HT1080 (cell line): Measurements from ENCODE around the gene PLCL2. TPM values are rescaled to one million over a fixed set of nuclear protein-coding genes. Genes with fewer than 3 reads are reported as not detected.

Source experiments
- DNase-seq: peaks from one replicate; pipeline ENCODE4 v3.0.0-alpha.2; 2015; ENCODE audit warnings: low read depth
- total RNA-seq: library from RNA; depleted of rRNA; stranded (reverse); fragments of >200 nt; shearing (Covaris generic); gene quantifications from 2 replicates; pipeline ENCODE4 v1.2.3, GENCODE V29; 2014

Gene PLCL2
- total RNA-seq, 1 experiment from 2014 or later, result 11.5 TPM

DNA sequence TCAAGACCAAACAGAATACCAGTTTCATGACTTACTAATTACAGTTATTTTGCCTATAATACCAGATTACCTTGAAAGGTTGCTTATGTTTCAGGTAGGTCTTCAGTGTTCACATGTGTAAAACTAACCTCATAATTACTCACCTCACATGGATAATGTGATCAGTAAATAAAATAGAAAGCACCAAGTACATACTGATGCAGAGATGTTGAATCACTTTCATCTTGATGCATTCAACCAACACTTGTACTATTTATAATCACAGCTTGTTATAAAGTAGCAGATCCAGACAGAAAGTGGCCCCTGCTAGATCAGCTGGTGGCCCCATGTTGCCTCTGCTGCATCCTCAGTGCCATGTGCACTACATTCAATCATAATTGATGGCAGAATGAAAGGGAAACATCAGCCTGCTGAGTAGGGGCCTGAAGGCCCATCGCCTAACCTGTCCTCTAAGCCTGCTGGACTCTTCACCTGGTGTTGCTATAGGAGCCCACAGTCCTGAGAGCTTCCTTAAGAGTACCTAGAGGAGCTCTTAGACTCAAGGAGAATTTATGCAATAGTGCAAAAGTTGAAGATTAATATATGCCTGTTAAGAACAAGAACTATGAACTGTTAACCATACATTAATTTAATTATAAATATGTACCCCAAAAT lies 154.3 kb downstream of the PLCL2 start:
- no peak for DNase-seq

DNA sequence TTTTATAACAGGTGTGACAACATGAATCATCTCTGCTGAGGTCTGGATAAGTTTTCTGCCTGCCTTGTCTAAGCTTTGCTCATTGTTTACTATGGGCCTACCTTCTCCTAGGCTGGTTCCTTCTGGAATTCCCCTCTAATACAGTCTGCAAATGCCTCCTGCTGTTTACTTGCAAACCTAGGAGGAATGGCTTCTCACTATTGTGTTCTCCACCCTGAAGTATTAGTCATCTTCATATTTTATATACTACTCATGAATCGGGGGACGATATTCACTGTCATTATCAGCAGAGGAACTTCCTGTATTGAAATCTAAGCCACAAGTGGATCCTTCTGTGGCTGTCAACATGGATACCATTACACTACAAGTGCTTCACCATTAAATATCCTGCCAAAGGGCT lies 154.8 kb downstream of the PLCL2 start:
- DNase-seq, result peak; percentile 97

DNA sequence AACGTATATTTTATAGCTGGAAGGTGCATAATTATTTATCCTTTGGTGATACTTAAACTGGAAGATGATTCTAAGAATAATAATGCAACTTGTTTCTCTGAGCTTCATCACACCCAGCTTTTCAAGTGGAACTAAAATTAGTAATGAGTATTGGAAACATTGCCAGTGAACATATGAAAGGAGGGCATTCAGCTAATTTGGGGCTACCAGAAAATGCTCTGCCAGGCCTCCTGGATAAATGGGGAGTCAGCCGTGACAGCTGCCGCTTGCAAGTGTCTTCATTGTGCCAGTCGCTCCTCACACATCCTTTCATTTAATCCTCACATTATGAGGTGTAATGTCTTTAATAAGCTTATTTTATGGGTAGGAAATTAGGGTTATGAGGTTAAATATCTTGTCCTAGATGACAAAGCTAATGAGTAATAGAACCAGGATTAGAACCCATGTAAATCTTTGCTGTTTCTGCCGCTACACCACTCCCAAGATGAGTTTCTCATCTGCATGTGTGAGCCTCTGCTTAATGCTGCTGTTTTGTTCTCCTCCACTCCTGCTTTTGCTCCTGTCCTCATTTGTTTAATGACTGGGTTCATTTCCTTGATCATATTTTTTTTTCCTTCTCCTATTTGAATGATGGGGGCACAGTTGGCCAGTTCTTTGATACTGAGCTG lies 155.7 kb downstream of the PLCL2 start:
- DNase-seq, result no peak

DNA sequence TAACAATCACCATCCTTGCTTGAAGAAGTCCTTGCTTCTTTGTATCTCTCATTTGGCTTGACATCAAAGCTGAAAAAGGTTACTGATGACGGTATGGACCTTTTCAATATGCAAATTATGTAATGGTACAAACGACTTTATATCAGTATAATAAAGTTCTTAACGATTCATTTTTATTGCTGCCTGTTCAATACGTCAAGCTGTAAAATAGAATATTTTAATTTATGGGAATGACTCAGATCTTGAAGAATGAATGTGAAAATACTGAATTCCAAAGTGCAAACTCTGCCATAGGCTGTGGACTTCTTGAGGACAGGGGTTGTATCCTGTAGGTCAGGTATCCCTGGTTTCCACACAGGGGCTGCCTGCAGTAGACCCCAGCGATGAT lies 156.2 kb downstream of the PLCL2 start:
- DNase-seq, result no peak

DNA sequence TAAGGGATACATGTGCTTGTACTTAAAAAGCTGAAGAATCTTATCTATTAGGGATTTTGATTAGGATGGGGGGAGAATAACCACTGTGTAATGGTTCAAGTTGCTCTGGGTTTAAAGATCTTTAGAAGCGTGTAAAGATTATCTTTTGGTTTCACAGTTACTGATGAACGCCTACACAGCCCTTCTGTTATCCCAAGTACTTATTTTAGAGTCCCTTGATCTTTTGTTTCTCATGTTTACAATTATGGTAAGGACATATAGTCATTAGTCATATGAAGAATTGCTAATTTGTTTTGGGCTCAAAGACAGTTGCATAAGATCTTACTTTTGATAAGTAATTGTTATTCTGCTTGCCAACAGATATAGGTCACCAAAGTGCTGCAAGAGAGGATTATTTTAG lies 160.1 kb downstream of the PLCL2 start:
- no peak for DNase-seq

DNA sequence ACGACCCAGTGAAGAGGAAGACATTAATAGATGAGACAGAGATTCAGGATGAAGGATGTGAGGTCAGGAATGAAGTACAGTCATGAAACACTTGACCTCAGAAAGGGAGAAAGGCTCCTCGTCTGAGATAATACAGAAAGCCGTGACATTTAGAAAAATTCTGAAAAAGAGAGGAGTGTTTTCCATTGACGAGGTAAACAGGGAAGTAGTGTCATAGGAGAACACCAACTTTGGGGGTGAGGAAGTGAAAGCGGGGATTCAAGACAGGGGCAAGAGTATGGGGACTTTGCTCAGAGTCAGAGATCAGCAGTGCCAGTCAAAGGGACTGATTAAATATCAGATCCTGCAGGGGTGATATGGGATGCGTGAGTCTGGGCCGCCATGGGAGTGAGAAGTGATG lies 160.9 kb downstream of the PLCL2 start:
- DNase-seq, result no peak

DNA sequence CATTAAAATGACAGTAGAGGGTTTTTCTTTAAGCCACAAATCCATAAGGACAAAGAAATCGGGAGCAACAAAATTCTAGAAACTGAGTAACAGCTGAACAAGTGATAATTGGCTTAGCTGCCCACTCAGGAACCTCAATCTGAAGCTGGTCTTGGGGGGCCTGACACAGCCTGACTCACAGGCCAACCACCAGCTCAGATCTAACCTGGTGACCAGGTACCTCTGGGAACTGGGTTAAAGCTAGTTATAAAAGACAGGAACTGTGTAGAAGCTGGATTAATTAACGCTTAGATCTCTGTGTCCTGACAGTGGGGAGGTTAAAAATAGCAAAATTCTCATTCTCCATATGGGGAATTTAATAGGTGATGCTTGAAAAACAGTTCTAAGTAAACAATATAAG lies 161.9 kb downstream of the PLCL2 start:
- DNase-seq, result no peak

DNA sequence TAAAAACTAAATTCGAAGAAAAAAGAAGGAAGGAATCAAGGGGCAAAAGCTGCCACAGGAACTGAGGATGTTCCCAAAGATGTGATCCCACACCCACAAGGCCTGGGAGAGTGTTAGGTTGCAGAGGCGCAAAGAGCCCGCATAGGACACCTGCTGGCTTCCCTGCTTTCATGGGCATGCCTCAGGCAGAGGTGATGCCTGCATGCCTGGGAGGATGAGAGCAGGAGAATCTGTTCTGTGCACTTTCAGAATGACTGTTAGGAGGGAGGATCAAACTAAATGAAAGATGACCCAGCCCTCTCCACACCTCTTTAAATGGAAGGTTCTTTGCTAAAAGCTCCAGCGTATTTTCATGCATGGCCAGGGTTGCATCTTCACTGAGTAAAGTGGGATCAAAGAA lies 162.4 kb downstream of the PLCL2 start:
- no peak for DNase-seq

DNA sequence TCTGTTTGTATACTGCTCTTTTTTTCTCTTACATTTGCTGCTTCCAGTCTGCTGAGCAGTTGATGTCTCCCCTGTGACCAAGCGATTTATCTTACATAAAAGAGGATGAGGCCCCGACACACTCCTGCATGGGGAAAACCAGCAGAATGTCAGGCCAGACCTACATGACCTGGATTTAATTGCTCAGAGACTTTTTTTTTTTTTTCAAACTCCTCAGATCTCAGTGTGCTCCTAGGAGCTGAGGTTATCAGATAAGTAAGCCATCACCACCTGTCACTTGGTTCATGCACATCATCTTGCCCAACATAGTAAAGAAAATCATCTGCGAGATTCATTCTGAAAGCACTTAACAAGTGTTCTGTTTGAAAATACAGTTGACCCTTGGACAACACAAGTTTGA lies 163.1 kb downstream of the PLCL2 start:
- DNase-seq, result no peak

DNA sequence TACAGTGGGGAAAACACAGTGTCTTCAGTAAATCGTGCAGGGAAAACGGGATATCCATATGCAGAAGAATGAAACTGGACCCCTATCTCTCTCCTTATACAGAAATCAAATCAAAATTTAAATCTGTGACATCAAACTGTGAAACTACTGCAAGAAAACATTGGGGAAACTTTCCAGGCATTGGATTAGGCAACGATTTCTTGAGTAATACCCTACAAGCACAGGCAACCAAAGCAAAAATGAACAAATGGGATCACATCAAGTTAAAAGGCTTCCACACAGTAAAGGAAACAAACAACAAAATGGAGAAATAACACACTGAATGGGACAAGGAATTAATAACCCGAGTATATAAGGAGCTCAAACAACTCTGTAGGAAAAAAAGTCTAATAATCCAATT lies 165.3 kb downstream of the PLCL2 start:
- no peak for DNase-seq

DNA sequence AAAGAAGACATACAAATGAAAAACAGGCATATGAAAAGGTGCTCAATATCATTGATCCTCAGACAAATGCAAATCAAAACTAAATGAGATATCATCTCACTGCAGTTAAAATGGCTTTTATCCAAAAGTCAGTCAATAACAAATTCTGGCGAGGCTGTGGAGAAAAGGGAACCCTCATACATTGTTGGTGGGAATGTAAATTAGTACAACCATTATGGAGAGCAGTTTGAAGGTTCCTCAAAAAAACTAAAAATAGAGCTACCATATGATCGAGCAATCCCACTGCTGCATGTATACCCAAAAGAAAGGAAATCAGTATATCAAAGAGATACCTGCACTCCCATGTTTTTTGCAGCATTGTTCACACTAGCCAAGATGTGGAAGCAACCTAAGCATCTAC lies 165.8 kb downstream of the PLCL2 start:
- DNase-seq, result no peak

DNA sequence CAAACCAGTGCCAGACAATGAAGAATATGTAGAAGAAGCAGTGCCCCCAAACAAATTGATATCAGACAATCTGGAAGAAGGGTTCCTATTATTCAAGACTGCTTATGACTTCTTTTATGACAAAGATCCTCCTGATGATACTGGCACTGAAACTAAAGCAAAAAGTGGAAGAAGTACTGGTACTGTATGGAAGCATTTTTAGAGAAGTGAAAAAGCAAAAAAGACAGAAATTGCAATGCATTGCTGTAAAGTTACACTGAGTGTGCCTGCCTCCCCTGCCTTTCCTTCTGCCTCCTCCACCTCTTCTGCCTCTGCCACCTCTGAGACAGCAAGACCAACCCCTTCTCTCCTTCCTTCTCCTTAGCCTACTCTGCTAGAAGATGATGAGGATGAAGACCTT lies 167.6 kb downstream of the PLCL2 start:
- DNase-seq, result no peak

DNA sequence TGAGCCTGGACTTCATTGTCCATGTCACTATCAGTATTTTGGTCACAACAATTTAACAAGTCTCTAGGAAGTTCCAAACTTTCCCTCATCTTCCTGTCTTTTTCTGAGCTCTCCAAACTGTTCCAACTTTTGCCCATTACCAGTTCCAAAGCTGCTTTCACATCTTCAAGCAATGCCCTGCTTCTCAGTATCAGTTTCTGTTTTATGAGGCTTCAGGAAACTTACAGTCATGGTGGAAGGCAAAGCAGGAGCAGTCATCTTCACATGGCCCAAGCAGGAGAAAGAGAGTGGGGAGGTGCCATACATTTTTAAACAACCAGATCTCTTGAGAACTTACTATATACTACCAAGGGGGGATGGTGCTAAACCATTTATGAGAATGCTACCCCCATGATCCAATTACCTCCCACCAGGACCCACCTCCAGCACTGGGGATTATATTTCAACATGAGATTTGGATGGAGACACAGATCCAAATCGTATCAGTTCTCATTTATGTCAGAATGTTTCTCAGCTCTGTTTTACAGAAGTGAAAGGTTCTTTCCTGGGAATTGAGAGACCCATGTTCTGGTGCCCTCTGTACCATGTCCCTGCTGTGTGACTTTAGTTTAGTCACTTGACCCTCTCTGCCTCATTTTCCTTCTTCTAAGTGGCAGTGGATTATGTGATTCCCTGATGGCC lies 169.7 kb downstream of the PLCL2 start:
- DNase-seq, result no peak

DNA sequence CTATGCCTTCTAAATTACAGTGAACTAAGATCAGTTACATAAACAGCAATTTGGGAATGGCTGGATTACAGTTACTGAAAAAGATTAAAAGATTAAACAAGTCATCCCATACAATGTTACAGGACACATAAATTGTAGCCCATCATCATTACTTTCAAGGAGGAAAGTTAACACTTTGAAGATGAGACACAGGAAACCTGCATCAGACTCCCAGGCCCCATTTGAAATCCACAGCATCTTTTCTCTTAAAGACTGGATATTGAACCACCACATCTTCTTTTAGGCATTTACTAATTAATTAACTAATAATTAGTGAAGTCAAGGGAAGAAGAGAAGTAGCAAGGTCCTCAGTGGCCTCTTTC lies 170.2 kb downstream of the PLCL2 start:
- no peak for DNase-seq

DNA sequence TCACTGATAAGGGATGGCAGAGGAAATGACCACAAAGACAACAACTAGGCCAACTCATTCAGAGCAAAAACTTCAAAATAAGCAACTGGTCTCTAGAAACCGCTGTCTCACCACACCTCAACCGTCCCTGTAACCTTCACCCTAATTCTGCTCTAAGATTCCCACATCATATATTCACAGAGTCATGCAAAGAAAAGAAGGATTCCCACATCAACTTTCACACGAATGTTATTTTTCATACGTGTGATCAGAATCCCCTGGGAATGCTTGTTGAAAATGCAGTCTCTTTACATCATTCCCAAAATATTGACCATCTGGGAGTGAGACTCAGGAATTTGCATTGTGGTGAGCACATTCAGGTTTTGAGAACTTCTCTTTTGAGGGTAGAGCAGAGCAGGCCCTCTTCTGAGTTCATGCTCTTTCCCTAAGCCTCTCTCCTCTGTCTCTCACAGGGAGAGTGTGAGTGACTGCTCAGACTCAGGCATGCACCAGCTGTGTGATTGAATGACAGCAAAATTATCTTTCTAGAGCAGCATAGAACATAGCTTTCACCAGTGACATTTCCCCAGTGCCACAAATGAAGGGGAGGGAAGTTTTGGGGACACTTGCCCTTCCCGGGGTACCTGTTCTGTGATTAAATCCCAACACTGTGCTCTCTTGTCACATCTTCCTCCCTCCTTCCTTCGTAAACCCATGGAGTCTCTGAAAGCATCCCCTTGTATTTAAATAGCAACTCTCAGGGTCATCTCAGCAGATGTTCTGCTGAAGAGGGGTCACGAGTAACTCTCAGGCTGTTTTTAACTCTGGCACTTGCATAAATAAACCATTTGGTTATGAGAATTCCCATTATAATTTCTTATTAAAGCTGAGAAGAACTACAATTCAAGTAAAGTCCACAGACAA lies 170.9 kb downstream of the PLCL2 start:
- DNase-seq, result peak; percentile 24

DNA sequence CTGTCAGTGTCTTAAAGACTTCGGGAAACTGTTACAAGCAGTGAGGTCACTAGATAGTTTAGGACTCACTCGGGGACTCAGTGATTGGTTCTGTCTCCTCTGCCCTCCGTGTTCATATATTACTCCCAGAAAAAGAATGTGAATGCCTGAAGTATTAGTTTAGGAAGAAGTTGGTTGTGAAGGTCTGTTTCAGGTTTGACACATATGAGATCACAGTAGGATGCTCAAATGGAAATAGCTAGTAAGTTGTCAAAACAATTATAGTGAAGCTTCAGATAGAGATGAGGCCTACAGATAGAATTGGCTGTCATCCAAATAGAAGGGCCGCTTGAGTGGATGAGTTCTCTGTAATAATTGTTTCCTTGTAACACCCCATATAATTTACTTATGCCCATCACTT lies 172.6 kb downstream of the PLCL2 start:
- DNase-seq, result no peak

DNA sequence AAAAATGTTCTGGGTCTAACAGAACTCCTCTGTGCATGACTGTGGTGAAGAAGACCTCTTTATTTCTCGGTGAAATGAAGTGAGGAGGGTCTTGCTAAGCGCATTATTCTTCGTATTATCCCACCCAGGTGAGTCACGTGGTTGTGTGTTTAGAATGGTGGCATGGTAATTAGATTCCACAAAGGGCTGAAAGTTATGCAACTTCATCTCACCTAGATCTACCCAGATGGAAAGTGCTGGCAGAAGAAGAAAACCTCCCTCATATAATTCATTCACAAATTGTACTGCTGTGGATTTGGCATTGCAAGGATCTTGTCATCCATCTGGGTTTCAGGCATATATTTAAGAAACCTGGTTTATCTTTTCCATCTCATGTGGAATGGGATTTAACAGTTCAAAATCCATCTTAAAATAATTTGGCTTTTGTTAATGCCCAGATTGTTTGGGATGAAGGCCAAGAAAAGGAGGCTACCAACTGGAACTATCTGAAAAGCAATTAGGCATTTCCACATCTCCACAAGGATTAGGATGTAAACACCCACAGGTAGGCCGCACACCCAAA lies 175.3 kb downstream of the PLCL2 start:
- no peak for DNase-seq

DNA sequence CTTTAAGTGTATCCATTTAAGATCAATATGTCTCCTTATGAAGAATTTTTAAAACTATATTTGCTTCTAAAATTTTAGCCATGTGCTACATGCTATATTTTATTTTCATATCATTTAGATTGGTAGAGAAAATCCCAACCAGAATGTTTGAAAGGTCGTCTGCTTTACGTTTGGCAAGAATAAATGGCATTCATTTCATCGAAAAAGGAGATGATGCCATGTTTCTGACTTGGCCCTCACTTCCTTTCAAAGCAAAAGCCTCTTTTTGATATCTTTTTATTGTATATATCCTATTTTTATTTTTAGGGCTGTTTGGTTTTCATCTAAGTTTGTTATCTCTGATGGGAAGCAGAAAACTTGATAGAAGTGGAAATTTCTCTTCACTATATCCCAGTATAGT lies 176.2 kb downstream of the PLCL2 start:
- no peak for DNase-seq

DNA sequence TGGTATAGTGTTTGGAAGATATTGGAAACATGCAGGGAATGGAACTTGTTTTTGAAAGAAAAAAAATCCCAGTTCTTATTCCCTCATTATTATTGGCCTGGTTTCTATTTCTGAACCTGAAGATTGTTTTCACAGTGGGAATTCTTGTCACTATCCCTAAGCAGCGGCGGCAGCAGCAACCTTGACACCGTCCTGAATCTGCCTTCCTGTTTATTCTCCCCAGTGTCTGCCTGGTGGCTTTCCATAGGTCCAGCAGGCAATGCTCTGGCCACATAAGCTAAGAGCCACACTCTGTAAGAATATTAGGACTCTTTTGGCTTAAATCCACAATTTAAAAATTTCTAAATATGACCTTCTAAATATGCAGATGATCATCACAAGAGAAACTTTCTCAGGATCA lies 178.0 kb downstream of the PLCL2 start:
- DNase-seq, result no peak

DNA sequence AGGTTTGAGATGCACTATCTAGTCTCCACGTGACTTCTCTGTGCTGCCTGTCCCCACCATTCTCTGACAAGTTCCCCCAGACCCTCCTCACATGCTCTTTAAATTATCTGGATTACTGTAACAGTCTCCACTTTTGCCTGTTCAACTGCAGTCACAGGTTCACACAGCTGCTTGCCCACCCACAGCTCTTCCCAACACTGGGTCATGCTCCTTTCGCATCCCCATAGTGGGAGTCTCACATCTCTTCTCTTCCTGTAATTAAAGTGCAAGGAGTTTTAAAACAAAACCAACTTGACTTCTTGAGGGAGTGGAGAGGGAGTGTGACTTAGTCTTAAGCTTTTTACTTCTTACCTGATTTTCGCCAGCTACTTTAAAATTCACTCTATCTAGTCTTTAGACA lies 178.8 kb downstream of the PLCL2 start:
- no peak for DNase-seq

DNA sequence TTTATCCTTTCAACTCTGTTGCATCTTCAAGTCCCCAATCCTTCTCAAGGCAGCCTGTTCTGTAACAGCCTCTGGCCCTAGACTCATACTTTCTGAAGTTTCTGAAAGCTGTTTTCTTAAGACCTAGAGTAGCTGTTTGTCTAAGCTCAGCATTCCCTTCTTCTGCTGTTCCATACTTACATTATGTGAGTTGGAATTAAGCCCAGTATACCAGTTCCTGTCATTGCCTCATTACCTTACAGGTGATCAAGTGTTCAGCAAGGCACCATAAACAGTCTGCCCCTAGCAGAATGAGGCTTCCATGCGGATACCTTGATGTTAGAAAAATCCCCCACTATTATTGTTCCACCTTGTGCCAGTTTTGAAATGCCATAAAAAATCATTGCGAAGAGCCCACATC lies 180.6 kb downstream of the PLCL2 start:
- no peak for DNase-seq

DNA sequence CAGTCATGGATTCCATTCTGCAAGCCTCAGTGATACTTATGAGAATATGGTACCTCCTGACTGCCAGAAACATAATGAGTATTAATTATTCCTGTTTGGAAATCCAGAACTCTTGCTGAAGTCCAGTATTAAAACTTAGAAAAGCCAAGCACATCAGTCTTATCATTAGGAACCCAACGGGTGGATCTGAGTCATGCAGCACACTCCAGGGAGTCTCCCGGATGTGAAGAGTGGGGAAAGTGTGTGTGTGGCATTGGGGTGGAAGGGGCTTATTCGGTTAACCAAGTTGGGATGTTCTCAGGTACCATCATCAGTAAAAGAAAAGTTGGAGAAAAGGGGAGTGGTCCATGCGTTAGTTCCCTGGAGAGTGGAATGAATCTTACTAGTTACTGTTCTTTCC lies 181.1 kb downstream of the PLCL2 start:
- peak; percentile 43 for DNase-seq
